Dermis blood vessel endothelial cell (primary cell): ENCODE data around the gene MAPK12. TPM values are rescaled to one million over a fixed set of nuclear protein-coding genes. Genes with fewer than 3 reads are reported as not detected.
A peak's percentile ranks its signal among the peaks of the same experiment; 100 is the strongest.

Experiments used
- DNase-seq: peaks from one replicate; pipeline ENCODE4 v3.0.0; 2010
- total RNA-seq: library from RNA; depleted of rRNA; stranded (reverse); fragments of >200 nt; gene quantifications from 2 replicates; pipeline ENCODE4 v1.2.3, GENCODE V29; 2014

MAPK12 gene
- total RNA-seq, 1 donor from 2014 or later = 118 TPM

DNA sequence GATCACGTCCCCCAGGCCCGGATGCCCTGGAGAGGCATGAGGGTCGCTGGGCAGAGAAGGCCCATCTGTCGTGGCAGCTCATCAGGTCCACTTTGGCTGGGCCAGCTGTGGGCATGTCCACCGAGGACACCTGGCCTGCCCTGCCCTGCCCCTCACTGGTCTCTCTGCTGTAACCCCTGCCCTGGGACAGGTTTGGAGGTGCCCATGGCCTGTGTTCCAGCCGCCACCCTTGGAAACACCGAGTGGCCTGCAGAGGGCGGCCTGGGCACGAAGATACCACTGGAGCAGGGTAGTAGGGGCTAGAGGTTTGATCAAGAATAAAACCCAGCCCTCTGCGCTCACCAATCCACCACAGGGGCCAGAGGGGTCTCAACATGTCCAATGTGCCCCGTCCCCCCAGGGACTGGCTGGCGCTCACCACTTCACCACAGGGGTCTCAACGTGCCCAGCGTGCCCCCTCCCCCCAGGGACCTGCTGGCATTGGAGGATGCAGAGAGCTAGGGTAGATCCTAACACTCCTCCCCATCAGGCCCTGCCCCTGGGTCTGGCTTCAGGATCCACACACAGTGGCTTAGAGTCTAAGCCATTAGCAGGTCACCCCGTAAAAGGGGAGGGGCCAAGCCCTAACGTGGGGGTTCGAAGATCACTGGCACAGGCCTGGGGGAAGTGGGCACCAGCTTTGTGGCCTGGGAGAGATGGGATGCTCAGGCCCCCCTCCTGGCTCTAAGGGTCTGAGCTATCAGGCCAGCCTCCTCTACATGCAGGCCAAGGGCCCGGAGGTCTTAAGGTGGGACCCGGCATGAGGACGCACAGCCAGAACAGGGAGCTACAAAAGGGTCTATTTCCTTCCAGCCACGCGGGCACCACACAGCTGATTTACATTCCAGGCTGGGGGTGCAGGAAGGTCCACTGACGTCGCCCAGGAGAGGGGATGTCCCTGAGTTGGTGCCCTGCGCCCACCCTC lies 9.1 kb downstream of the MAPK12 start:
- peak; percentile 85 for DNase-seq

DNA sequence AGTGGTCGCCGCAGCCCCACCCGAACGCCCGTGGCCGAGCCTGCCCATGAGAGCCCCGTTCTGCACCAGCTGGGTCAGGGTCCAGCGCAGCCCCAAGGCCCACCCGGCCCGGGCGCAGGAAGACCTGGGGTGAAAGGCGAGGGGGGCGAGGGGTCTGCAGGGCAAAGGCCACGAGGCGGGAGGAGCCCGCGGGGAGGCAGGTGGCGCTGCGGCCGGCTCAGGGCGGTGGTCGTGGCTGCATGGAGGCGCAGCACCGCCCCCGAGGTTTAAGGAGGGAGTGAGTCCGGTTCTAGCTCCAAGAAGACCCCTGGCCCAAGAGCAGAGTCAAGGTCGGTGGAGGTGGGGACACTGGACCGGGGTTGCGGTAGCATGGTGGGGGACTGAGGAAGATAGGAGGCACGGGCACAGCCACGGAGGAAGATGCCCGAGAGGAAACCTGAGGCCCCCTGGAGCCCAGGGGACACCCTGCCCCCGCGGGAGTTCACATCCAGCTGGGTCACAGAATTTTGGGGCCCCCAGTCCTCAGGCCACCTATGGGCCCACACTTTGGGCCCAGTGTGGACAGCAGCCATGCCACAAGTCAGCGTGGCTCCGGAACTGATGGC lies 9.9 kb downstream of the MAPK12 start:
- DNase-seq = peak; percentile 13

DNA sequence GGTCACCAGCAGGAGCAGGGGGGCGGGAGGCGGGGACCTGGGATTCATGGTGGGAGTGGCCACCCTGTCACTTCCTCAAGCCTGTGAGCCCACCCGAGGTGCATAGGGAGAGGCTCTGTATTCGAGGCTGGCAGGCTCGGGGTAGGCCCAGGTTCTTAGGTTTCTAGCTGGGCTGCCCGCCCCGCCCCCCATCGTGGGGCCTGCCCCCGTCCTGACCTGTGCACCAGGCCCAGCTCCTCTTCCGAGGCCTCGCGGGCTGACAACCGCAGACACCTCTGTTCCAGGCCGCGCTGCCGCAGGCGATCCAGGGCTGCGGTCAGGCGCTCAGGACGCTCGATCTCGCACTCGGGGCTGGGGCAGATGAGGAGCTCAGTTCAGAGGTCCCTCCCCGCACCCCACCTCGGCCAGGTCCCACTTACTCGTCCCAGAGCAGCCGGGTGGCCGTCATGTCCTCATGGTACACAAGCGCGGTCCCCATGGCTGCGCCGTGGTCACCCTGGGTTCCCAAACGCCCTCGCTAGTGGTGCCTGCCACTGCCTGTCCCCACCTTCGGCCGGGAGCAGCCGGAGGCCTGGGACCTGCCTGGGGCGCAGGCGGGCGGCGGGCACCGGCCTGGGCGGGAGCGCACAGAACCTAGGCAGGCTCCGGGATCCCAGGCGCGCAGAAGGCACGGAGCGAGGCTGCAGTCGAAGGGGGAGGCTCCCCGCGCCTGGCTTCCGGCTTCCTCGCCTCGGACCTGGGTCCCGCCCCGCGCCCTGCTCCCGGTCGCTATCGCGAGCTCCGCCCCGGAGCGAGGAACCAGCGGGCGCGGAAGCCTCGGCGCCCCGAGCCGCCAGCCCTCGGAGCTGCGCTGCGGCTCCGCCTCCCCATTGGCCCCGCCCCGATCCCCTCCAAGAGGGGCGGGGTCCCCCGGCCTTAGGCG lies 10.7 kb downstream of the MAPK12 start, which contains the start of gene HDAC10:
Gene HDAC10, minus strand, starts transcription at position 711 of the 922 bp plus-strand sequence. Its CDS starts 233 bp downstream, at position 478.
- peak; percentile 85 for DNase-seq

DNA sequence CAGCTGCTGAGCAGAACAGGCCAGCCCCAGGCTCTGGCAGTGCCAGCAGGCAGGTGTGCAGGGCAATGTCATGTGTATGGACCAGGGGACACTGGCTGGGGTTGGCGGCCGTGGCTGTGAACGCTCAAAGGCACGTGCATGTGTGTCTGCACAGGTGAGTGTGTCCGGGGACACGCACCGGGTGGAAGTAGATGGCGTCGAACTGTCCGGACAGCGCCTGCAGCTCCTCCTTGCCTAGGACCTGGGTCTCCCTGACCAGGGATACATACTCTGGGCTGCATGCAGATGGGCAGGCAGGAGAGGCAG lies 11.3 kb downstream of the MAPK12 start:
- DNase-seq = no peak

DNA sequence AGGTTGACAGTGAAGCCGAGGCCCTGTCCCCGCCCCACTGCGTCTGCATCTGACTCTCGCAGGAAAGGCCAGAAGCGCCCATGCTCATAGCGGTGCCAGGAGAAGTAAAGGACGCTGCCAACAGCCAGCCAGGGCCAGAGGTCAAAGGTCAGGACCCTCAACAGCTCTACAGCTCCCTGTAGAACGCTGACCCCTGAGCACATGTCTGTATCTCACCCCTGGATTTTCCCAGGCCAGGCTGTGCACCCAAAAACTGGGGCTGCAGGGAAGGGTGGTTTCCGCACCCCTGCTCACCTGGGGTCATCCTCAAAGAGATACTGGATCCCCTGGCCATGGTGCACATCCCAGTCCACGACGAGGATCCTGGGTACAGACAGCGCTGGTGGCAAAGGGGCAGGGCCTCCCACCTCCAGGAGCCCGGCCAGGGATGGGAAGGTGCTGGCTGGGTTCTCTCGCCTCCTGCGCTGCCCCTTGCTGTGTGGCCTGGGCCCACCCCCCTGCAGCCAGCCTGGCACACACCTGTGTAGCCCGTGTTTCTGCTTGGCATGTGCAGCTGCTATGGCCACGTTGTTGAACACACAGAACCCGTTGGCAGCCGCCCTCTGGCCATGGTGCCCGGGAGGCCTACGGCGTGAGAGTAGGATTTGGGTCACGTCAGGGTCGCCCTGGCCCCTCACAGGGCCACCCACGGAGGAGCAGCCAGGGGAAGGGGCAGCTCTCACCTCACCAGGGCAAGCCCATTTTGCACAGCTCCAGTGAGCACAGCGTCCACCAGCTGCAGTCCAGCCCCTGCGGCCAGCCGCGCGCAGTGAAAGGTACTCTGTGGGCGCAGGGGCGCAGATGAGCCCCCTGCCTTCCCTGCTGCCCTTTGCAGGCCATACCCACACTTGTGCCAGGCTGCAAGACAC lies 11.9 kb downstream of the MAPK12 start:
- no peak for DNase-seq

DNA sequence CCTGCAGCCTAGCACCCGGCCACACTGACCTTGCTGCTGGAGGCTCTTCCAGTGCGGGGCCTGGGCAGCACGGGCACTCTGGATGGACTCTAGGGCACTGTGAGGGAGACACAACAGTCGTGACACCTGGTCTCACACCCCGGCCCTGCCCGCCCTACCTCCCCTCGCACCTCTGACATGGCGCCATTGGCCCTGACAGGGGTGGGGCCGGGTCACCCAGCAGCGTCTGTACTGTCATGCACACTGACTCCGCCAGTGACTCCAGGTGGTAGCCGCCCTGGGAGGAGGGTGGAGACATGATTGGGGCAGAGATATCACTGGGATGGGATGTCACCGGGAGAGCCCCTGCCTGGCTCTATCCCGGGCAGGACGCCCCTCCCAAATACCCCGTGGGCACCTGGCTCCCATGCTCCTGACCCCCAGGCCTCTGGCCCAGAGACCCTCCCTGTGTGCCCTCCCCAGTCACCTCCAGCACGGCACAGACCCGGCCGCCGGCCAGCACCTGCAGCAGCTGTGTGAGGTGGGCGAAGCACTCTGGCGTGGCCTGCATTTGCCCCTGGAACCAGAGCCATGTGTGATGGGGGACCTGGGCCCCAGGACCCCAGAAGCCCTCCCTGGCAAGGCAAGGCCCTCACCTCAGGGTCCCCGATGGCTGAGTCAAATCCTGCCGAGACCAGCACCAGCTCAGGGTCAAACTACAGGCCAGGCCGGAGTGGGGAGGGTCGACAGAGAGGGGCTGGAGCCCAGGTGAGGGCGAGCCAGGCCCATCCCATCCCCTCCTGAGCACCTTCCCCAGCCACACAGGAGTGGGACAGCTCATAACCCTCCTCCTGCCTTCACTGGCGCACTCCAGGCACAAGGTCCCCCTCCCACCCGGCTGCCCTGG lies 13.0 kb downstream of the MAPK12 start:
- DNase-seq = no peak

DNA sequence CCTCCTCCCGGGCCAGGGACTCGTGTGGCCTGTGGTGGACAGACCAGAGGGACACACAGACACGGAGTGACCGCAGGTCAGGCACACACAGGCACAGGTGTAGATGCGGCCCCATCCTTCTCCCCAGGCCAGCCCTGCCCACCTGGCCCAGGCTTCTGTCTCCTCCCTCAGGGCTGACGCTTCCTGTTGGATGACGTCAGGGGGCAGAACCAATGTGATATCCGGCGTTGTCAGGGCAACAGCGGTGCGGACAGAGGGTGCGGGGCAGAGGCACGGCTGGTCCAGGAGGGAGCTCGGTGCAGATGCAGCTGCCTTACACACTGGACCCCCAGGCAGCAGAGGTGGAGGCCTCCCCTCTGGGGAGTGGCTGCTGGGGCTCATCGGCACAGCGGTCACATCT lies 13.7 kb downstream of the MAPK12 start:
- DNase-seq = peak; percentile 83

DNA sequence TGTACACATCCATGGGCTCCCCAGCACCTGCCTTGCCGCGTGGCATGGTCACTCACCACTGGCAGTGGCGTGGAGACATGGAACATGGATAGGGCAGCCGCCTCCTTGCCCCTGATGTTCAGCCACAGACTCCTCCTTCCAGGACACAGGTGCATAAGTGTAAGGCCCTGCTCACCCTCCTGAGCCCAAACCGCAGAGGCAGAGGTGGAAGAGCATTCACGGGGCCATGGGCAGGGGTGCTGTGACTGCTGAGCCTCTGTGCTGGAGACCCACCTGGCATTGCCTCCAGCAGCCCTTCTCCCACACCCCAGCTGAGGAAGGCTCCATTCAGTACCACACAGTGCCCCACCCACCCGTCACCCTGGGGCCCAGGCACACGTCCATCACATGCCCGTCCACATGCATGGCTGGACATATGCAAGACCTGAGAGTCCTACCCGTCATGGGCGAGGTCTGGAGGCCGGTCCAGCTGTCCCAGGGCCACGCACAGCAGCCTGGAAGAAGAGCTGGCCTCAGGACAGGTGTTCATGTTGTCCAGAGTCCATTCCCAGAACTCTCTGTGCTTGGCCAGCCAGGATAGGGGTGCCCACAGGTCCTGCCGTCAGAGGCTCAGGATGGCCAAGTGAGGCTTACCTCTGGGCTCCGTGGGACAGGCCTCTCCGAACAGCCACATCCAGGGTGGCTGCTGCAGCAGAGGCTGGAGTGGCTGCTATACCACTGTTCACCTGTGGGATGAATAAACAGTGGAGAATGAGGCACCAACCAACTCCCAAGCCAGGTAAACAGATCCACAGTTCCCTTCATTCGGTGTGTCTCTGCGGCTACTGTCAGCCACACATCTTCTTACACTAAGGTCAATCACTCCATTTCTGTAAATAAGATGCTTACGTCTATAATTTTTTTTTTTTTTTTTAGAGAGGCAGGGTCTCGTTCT lies 15.0 kb downstream of the MAPK12 start:
- DNase-seq = peak; percentile 13

DNA sequence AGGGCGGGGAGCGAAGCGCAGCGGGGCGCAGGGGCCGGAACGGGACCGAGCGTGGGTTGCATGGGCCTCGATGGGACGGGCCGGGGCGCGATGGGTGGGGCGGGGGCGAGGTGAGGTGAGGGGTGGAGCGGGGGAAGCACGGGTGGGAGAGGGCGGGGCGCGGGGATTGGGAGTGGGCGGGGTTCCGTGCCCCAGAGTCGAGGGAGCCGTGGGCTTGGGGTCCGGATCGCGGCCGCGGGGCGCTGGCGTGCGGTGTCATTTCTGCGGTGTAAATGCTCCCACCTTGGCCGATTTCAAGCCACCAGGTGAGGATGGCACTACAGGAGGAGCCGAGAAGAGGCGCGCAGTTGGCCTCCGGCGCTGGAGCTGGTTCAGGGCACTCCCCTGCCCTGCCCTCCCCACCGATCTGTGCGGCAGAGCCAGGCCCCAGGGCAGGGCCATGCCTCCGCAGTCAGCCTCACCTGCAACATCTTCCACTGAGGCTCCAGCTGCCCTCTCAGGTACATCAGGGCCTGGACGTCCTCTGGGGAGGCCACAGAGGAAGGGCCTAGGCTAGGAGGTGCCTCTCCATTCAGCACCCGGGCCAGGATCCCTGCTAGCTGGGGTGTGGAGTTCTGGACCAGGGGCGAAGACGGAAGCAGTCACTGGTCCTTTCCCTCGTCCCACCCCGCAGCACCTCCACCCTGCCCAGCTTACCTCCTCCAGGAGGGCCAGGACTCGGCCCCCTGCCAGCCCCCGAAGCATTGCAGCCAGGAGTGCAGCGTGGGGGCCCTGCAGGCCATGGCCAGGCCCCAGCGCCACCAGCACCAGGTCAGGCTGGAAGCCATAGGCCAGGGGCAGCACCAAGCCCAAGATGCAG lies 16.0 kb downstream of the MAPK12 start:
- DNase-seq = no peak

DNA sequence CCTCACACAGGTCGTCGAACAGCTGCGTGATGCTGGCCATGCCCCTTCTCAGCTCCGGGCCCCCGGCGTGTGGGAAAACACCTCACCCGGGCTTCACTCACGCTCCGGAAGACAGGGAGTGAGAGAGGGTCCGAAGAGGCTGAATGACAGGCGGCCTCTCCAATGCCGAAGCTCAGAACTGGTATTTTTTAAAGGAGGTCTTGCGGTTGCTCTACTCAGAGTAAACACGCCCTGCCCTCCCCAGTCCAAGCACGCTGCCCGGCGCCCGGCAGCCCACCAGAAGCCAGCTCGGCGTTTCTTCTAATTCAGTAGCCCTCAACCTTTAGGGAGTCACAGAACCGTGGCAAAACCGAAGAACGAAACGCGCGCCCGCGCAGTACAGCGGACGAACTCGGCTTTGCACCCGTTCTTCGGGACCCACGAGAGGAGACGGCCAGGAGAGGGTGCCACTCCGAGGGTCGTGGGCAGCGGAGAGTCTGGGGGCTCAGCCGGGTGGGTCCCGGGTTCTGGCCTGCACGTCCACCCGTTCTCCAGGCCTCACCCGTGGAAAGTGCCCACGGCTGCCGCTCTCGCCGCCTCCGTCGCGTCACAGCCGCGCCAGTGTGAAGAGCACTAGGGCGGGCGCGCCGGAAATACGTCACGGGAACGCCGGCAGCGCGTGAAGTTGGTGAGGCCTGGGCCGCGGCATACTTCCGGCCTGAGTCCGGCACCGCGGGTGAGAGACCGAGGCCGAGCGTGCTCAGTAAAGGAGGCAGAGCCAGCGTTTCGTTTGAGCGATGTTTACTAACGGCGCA lies 16.9 kb downstream of the MAPK12 start, which contains the start of gene TUBGCP6:
Gene TUBGCP6, minus strand, starts transcription at position 604 of the 794 bp plus-strand sequence. Its CDS starts 564 bp downstream, at position 40.
- peak; percentile 96 for DNase-seq

DNA sequence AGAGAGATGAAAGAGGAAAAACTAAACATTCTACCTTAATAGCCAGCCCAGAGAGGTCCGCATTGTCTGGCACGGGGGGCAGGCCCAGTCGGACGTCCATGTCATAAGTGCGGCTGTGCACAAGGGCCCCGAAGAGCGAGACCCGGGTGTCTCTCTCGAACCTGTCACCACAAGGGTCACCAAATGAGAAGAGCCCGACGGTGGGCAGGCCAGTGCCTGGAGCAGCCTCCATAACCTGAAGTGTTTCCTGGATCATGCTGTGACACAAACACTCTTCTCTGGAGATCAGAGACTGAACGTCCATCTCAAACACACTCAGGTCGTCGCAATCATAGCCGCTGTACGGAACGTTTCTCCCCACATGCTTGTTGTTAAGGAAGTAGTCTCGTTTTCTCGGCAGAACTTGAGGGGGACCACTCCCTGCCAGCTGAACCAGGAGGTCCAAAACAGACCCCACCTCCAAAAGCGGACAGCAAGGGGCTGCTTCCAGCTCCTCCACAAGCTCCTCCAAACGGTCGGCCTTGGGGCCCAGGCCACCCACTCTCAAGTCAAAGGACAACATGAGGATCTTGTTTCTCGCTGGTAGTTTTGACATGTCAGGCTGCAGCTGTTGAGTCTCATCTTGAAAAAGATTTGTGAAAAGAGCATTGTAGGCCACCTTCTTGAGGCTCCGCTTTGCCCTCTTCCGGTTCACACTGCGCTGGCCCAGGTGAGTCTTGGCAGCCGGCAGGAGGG lies 17.6 kb downstream of the MAPK12 start:
- DNase-seq = peak; percentile 27

DNA sequence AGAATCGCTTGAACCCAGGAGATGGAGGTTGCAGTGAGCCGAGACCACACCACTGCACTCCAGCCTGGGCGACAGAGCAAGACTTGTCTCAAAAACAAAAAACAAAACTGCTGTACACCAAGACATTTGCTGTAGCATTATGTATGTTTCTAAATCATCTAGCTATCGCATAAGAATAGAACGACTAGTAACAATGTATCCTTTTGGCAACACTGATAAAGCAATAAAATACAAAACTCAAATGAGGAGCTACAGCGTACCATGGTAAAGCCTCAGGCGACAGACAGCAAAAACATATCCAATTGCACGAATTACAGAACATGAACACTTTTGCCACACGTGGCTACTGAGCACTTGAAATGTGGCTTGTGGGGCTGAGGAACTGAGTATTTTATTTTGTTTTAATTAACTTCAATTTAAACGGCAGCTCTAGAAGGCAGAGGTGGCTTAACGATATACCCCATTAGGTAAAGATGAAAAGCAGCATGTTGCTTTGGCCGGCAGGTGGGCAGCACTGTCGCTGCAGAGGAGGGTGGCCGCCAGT lies 19.0 kb downstream of the MAPK12 start:
- no peak for DNase-seq

DNA sequence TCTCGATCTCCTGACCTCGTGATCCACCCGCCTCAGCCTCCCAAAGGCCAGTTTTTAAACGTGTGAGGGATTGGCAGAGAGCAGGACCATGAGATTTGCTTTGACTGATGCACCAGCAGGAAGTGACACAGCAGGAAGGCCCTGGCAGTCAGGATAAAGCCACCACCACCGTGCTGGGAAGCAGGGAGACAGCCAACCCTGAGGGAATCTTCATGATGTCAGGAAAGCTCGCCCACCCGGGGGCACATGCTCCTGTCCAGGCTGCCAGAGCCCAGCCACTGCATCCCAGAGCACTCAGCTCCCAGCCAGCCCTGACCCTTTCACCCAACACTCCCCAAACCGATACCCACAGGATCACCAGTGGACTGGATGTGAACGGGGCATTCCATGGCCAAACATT lies 22.7 kb downstream of the MAPK12 start:
- peak; percentile 22 for DNase-seq

DNA sequence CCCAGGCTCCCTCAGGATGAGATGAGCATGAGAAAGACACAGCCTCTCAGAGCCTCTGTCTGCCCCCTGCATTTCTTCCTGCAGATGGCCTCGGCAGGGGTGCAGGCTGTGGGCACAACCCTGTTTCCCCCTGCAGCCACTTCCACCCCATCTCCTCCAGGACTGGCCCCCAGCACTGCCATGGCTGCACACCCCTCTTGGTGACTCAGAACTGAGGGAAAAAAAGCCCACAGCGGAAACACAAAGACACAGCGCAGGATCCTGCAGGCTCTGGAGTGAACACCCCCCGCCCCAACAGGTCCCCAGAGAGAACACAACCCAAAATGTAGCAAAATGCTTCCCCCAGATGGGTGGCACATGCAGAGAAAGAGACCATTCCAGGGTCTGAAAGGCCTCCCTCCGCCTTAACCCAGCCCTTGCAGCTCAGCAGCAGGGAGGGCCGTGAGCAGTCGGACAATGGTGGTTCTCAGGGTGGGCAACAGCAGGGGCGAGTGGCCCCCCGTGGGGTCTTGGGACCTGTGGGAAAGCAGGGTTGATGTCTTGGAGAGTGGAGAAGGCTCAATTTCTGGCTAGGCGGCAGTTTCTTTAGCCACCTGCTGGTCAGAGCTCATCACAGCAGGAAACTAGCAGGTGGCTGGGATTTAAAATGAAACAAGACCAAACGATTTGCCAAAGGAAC lies 24.6 kb downstream of the MAPK12 start:
- DNase-seq = peak; percentile 59

DNA sequence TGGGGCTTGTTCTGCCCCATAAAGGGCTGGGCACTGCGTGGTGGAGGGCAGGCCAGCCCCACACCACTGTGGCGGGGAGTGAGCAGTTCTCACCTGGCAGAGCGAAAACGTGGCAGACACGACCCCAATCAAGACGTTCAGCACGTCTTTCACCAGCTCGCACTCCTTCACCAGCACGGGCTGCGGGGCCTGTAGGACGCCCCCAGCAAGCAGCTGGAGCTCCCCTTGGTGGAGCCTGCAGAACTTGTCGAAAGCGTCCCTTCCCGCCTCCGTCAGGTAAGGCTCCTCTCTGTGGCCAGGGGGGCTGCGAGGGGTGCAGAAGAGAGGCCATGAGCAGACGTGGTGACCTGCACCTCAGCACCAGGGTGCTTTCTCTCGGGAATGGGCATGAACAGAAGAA lies 28.3 kb downstream of the MAPK12 start:
- DNase-seq = no peak
